GM18517 (cell line): ENCODE results near the gene COPA.
"Not testable (repeated sequence)": the region's sequence is repeated elsewhere in the genome, so short reads cannot be mapped to it uniquely, and the experiment has no call there.

Experiments
- ATAC-seq: cut with Tn5 transposase; IDR thresholded peaks from one replicate; pipeline ENCODE4 v1.9.1; 2021; ENCODE audit warnings: mild to moderate bottlenecking, moderate library complexity; ENCODE audit not compliant: unreplicated experiment

COPA gene

GRCh38 chr1:160328184-160328583, 14.9 kb downstream of the COPA start:
- ATAC-seq = no peak

- ATAC-seq = no peak
These were observed 16.6 kb downstream of the COPA start for GRCh38 chr1:160326418-160326817.

- no peak for ATAC-seq
These were observed 17.8 kb downstream of the COPA start for GRCh38 chr1:160325252-160325651.

- ATAC-seq = no peak
These were observed 20.2 kb downstream of the COPA start for GRCh38 chr1:160322831-160323230.

GRCh38 chr1:160315359-160315758, 27.7 kb downstream of the COPA start:
- no peak for ATAC-seq

- ATAC-seq = no peak
These were observed 33.5 kb downstream of the COPA start for GRCh38 chr1:160309571-160309970.

- no peak for ATAC-seq
These were observed 33.9 kb downstream of the COPA start for GRCh38 chr1:160309185-160309557.

- ATAC-seq = no peak
These were observed 34.4 kb downstream of the COPA start for GRCh38 chr1:160308451-160309184.

- no peak for ATAC-seq
These were observed 35.8 kb downstream of the COPA start for GRCh38 chr1:160307118-160307791.

GRCh38 chr1:160300173-160300572, 42.9 kb downstream of the COPA start:
- no peak for ATAC-seq

- ATAC-seq = no peak
These were observed 47.0 kb downstream of the COPA start for GRCh38 chr1:160296036-160296435.

GRCh38 chr1:160293020-160293968, 49.8 kb downstream of the COPA start:
- no peak for ATAC-seq

- peak; percentile 71 for ATAC-seq
These were observed 51.5 kb downstream of the COPA start for GRCh38 chr1:160291248-160292220.

GRCh38 chr1:160287769-160288168, 55.3 kb downstream of the COPA start:
- ATAC-seq = not testable (repeated sequence)

GRCh38 chr1:160285506-160285905, 57.5 kb downstream of the COPA start:
- ATAC-seq = no peak

- peak; percentile 86 for ATAC-seq
These were observed 58.2 kb downstream of the COPA start, which contains the start of gene PEX19 for GRCh38 chr1:160284782-160285344. TSS of gene PEX19 (minus strand) at chr1:160285133. CDS start at chr1:160285124, 9 bp downstream.

GRCh38 chr1:160284220-160284781, 58.7 kb downstream of the COPA start:
- peak; percentile 12 for ATAC-seq

- no peak for ATAC-seq
These were observed 60.2 kb downstream of the COPA start for GRCh38 chr1:160282807-160283206.

GRCh38 chr1:160277987-160278386, 65.1 kb downstream of the COPA start:
- ATAC-seq = no peak
